Measurements from ENCODE around the gene FOXA3.

The FOXA3 gene

GRCh38 chr19:45863840-45864628, at the start of gene FOXA3:
TSS of gene FOXA3 (plus strand) at chr19:45864326. CDS start at chr19:45864457, 131 bp downstream.
- peak; percentile 77 for DNase-seq

- DNase-seq = no peak
These were observed 49.2 kb upstream of the FOXA3 start, which contains the start of gene RSPH6A for GRCh38 chr19:45814851-45815480. TSS of gene RSPH6A (minus strand) at chr19:45815308. CDS start at chr19:45815176, 132 bp downstream.

- no peak for DNase-seq
These were observed 48.5 kb upstream of the FOXA3 start for GRCh38 chr19:45815481-45816216.

- no peak for DNase-seq
These were observed 47.7 kb upstream of the FOXA3 start for GRCh38 chr19:45816236-45817009.

GRCh38 chr19:45817010-45817724, 47.0 kb upstream of the FOXA3 start:
- peak; percentile 97 for DNase-seq

- no peak for DNase-seq
These were observed 46.3 kb upstream of the FOXA3 start for GRCh38 chr19:45817725-45818301.

GRCh38 chr19:45819769-45820168, 44.4 kb upstream of the FOXA3 start:
- DNase-seq = no peak

GRCh38 chr19:45820413-45821102, 43.6 kb upstream of the FOXA3 start:
- no peak for DNase-seq

- no peak for DNase-seq
These were observed 43.0 kb upstream of the FOXA3 start for GRCh38 chr19:45821103-45821521.

GRCh38 chr19:45821570-45821969, 42.6 kb upstream of the FOXA3 start:
- no peak for DNase-seq

- DNase-seq = no peak
These were observed 41.4 kb upstream of the FOXA3 start for GRCh38 chr19:45822716-45823115.

GRCh38 chr19:45823182-45823581, 40.9 kb upstream of the FOXA3 start:
- DNase-seq = no peak

GRCh38 chr19:45824041-45824471, 40.1 kb upstream of the FOXA3 start:
- DNase-seq = no peak

- no peak for DNase-seq
These were observed 39.4 kb upstream of the FOXA3 start for GRCh38 chr19:45824531-45825262.

GRCh38 chr19:45825263-45825605, 38.9 kb upstream of the FOXA3 start:
- DNase-seq = no peak

GRCh38 chr19:45825917-45826893, 37.9 kb upstream of the FOXA3 start:
- no peak for DNase-seq

GRCh38 chr19:45826934-45827333, 37.2 kb upstream of the FOXA3 start:
- no peak for DNase-seq

GRCh38 chr19:45827459-45828093, 36.5 kb upstream of the FOXA3 start:
- no peak for DNase-seq

- no peak for DNase-seq
These were observed 35.6 kb upstream of the FOXA3 start for GRCh38 chr19:45828523-45828922.

All from activated CD4-positive, alpha-beta T cell treated with anti-CD3 and anti-CD28 coated beads, Interleukin-10, Interleukin-2, amounts not matched to agents 100 ng/mL and 50 ng/mL, durations not matched to agents 16 hours and 8 hours (primary cell).